ENCODE measurements around the gene ERAS.

GRCh38 chrX:48824066-48824465, 2.2 kb upstream of the ERAS start:
- TF ChIP-seq HNF4A (CRISPR knock-in tag; IDR thresholded peaks at IDR 0.05) (no peak), MIER2 (CRISPR knock-in tag; IDR thresholded peaks at IDR 0.05) (no peak), DNMT3B (CRISPR knock-in tag; conservative IDR thresholded peaks at IDR 0.05) (no peak), NFKB2 (CRISPR knock-in tag; IDR thresholded peaks at IDR 0.05; ENCODE audit: borderline replicate concordance) (no peak), UBTF (CRISPR knock-in tag; IDR thresholded peaks at IDR 0.05) (no peak), SP1 (IDR thresholded peaks at IDR 0.05) (no peak), SP1 (CRISPR knock-in tag; IDR thresholded peaks at IDR 0.05) (no peak), NCOA5 (CRISPR knock-in tag; IDR thresholded peaks at IDR 0.05) (no peak), ATF6 (CRISPR knock-in tag; conservative IDR thresholded peaks at IDR 0.05) (no peak), HMGXB3 (CRISPR knock-in tag; IDR thresholded peaks at IDR 0.05; ENCODE audit: borderline replicate concordance) (no peak)

Data from HepG2 (cell line).